GM15510 (cell line): ENCODE measurements around the gene TMEM47.

Experiments used
- POLR2A ChIP-seq: IDR thresholded peaks from 3 replicates; pipeline ENCODE4 v1.6.1; 2011; ENCODE audit warnings: borderline replicate concordance; ENCODE audit not compliant: insufficient read length; ENCODE audit errors: extremely low read depth

Gene TMEM47

GRCh38 chrX:34656842-34657725, at the start of gene TMEM47:
Gene TMEM47 (minus strand): TSS chrX:34657285. CDS start chrX:34657029, 256 bp downstream.
- no peak for TF ChIP-seq POLR2A

GRCh38 chrX:34687095-34687494, 30.0 kb upstream of the TMEM47 start:
- TF ChIP-seq POLR2A: no peak

GRCh38 chrX:34659575-34659974, 2.5 kb upstream of the TMEM47 start:
- TF ChIP-seq POLR2A: no peak

GRCh38 chrX:34658326-34658725, 1.2 kb upstream of the TMEM47 start:
- no peak for TF ChIP-seq POLR2A

GRCh38 chrX:34657726-34658070, 613 bp upstream of the TMEM47 start:
- TF ChIP-seq POLR2A: no peak

- no peak for TF ChIP-seq POLR2A
Measured at GRCh38 chrX:34656467-34656841, 631 bp downstream of the TMEM47 start.

- no peak for TF ChIP-seq POLR2A
Measured at GRCh38 chrX:34655501-34656455, 1.3 kb downstream of the TMEM47 start.

- no peak for TF ChIP-seq POLR2A
Measured at GRCh38 chrX:34654696-34655490, 2.2 kb downstream of the TMEM47 start.

- no peak for TF ChIP-seq POLR2A
Measured at GRCh38 chrX:34653811-34654210, 3.3 kb downstream of the TMEM47 start.

GRCh38 chrX:34642849-34643248, 14.2 kb downstream of the TMEM47 start:
- TF ChIP-seq POLR2A: no peak

GRCh38 chrX:34638116-34638515, 19.0 kb downstream of the TMEM47 start:
- no peak for TF ChIP-seq POLR2A

GRCh38 chrX:34634349-34634748, 22.7 kb downstream of the TMEM47 start:
- TF ChIP-seq POLR2A: no peak

- TF ChIP-seq POLR2A: no peak
Measured at GRCh38 chrX:34632384-34632783, 24.7 kb downstream of the TMEM47 start.

- no peak for TF ChIP-seq POLR2A
Measured at GRCh38 chrX:34631479-34632220, 25.4 kb downstream of the TMEM47 start.

GRCh38 chrX:34629572-34629971, 27.5 kb downstream of the TMEM47 start:
- TF ChIP-seq POLR2A: no peak

- TF ChIP-seq POLR2A: no peak
Measured at GRCh38 chrX:34624416-34624815, 32.7 kb downstream of the TMEM47 start.
